Stimulated activated CD8-positive, alpha-beta memory T cell treated with anti-CD3 and anti-CD28 coated beads, Interleukin-2, amount 100 ng/mL, for 48 hours (primary cell): ENCODE measurements around the gene AGFG1.

Experiments
- DNase-seq, 2 donors: peaks; one replicate each; pipeline ENCODE4 v3.0.0-alpha.2; 2020; ENCODE audit warnings: low read depth in 2 of 2

Gene AGFG1

DNA sequence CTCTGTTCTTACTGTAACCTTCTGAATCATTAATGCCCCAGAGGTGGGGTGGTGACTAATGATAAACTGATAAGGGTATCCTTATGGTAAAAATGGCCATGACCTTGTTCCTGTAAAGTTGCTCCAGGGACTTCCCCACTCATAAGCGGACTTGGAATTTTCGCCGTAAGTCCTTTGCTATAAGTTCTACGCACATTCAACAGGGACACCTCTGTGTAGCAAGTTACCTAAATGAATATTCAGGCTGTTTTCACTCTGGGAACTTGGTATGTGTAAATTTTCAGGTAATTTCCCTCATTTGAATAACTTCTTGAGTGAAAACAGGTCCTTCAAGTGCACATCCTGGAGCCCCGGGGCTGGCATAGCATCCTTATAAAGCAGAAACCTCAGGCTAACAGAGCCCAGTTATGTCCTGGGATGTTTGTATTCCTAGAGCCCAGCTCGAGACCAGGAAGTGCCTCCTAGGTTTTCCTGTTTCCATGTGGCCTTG is 9.4 kb upstream of the AGFG1 start:
- DNase-seq, result no peak

DNA sequence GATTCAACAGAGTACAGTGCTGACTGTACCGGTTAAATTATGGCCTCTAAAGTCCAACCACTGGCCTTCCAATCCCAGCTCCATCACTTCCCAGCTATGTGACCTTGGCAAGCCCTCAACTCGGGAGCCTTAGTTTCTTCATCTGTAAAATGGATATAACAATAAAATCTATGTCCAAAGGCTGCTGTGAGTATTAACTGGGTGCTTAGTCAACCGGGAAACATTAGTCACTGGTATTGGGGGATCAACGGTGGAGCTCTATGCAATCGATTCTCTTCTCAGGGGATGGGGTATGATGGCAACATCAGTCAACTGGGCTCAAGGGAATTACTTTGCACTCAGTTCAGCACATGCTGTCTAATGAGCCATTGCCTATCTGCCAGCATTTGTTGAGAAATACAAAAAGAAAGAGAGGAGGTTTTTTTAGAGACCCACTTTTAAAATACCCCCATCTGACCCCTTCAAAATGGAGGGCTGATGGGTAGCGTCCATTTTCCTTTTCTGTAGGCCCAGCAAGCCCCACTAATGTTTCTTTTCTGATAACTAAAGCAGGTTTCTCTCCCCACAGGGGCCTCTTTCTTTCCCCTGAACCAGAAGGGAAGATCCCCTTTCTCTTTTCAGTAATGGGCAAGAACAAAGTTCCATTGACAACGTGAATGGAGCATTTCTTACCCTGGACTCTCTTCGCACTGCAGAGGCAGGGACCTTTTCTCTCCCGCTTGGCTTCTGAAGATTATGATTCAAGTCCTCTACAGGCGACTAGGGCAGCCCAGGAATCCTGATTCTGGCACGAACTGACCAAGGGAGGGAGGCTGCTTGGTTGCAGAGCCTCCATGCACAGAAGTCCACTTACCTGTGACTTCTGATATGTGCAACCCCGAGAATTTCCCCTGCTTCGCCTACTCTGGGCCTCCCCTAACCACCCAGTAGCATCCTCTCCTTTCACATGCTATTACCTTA is 8.7 kb upstream of the AGFG1 start:
- DNase-seq, result no peak

DNA sequence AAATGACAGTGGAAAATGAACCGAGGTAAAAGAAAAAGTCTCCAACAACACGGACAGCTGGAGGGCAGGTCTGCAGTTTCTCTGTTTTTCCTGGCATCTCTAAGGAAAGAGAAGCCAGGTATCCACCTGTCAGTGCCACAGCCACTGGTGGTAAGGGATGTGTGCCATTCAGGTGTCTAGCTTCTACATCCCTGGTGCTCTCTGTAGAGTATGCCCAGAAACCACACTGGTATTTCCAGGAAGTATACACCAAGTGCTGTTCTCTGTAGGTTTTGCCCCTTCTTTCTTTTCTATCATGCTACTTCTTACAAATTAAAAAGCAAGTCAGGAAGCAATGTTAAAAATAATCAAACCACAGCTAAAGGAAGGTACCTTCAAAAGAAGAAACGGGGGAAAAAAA is 7.6 kb upstream of the AGFG1 start:
- DNase-seq, result no peak

DNA sequence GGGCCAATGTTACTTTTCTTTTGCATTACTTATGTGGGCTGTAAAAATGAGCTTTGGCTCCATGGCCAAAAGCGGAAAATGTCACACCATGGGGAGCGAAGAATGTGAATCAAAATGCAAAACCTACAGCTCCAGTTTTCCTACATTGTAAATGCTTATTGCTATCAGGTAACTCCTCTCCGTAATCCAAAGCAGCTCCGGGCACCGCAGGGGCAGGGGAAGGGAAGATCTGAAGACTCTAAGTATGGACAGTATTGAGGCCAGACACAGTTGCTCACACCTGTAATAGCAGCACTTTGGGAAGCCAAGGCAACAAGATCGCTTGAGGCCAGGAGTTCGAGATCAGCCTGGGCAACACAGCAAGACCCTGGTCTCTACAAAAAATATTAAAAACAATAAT is 7.1 kb upstream of the AGFG1 start:
- DNase-seq, result no peak

DNA sequence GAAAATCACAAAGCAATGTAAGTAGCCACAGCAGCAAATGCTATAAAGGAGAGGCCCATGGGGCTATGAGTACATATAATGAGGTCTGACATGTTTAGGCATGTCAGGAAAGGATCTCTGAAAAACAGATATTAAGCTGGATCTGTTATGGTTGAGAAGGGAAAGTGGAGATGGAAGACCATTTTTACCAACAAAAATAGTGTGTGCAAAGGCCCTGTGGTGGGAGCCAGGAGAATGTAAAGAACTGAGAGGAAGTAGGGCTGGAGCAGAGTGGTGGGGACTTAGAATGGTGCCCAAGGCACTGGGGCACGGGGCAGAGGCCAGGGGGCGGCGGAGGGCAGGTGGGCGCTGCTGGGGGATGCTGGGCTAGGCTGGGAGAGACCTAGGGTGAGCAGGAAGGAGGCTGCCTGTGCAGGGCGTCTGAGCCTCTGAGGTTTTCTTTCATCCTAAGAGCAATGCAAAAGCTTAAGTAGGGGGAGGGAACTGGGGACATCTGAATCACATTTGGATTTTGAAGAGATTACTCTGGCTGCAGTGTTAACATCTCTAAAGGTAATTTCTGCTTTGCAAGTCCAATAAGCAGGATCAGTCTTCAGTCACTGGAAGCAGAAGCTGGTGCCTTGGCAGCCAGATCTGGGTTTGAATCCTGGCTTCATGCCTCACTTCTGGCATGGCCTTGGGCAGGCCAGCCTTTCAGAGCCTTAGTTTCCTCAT is 4.9 kb upstream of the AGFG1 start:
- no peak for DNase-seq

DNA sequence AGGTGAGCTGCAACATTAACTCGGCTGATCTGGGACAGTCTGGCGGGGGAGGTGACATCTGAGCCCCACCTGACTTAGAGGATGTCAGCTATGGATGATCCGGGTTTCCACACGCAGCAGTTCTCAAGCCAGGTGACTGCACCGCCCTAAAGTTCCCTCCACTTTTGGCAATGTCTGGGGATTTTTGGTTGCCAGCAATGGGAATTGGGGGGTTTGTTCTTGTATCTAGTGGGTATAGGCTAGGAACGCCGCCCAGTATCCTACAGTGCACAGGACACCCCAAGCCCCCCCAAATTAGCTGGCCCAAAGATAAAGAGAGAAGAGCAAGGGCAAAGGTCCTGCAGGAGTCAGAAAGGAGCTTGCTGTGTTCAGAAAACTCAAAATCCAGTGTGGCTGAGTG is 544 bp upstream of the AGFG1 start:
- no peak for DNase-seq

DNA sequence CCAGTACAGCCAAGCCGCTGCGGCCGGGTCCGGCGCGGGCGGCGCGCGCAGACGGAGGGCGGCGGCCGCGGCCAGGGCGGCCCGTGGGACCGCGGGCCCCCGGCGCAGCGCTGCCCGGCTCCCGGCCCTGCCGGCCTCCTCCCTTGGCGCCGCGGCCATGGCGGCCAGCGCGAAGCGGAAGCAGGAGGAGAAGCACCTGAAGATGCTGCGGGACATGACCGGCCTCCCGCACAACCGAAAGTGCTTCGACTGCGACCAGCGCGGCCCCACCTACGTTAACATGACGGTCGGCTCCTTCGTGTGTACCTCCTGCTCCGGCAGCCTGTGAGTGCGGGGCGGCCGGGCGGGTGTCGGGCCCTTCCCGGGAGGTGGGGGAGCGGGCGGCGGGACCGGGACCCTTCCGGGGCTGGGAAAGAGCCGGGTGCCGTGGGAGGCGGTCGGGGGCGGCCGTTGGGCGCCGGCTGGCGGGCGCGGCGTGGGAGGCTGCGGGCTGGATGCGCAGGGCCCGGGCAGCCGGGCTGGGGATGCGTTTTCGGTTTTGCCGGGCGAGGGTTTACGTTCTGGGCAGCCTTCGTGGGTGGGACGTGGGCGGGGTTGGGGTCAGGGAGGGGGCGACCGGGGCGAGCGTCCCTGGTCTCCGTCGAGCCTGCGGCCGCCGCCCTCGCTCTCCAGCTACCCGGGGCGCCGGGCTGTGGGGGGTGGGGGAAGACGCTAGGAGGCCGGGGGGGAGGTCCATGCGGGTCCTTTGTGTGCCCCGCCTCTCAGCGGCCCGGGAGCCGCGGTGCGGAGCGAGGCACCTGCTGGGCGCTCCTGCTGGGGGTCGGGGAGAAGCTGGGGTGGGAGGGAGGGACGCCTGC is 537 bp downstream of the AGFG1 start:
- peak in 1 of 2 donors; percentile 57 for DNase-seq

DNA sequence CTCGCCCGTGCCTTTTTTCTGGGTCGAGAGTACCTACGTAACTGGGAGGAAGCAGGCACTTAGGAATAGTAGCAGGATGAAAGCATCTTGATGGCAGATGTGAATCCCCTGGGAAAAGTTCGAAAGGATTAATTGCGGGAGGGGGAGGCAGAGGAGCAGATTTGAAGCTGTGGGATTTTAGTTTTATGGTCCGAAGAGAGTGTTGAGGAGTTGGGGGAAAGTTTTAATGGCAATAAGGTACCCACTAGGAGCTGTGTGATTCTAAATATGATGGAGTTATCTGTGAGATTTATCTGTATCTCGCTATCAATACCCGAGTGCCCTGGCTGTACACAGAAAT is 1.1 kb downstream of the AGFG1 start:
- no peak for DNase-seq

DNA sequence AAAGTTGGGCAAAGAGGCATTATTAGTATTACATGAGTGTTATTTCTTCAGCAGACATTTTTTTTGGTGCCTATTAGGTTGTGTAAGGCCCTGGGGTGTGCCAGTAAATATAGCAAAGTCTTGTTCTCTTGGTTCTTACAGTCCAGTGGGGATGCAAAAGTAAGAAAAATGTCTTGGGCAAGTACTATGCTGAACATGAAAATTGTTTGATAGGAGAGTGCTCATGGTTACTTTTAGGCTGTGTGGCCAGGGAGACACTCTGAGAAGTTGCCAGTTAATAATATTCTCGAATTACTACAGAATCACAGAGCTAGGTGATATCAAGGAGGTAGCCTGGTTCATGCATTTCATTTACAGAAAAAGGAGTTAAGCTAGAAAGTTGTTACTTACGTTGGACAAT is 1.9 kb downstream of the AGFG1 start:
- DNase-seq, result no peak

DNA sequence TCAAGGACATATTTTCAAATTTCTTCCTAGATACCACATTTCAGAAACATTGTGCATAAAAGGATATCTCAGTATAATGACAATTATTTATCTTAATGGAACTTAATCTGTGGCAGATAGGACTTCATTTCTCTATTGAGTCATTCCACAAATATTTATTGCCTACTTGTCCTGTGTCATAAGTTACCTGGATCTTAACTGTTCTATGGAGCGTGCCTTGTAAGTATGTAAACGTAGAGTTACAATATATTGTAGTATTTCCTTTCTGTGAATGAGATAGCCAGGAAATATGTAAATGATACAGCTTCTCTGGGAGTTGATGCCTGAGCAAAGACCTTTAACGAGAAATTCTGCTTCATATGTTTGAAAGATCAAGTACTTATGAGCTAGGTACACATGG is 2.5 kb downstream of the AGFG1 start:
- no peak for DNase-seq

DNA sequence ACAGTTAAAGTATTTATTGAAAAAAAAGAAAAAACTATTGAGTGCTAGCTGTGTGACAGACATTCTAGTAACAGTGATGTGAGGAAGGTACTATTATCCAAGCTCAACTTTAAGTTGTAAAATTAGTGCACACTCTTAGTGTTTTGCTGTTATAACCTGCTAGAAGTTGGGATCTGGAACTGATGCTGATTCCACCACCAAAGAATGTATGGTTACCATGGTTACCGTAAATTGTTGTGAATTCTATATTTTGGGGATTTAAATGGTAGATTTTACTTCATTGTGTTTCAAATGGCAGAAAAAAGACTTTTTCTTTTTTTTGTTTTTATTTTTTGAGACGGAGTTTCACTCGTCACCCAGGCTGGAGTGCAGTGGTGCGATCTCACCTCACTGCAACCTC is 5.3 kb downstream of the AGFG1 start:
- no peak for DNase-seq

DNA sequence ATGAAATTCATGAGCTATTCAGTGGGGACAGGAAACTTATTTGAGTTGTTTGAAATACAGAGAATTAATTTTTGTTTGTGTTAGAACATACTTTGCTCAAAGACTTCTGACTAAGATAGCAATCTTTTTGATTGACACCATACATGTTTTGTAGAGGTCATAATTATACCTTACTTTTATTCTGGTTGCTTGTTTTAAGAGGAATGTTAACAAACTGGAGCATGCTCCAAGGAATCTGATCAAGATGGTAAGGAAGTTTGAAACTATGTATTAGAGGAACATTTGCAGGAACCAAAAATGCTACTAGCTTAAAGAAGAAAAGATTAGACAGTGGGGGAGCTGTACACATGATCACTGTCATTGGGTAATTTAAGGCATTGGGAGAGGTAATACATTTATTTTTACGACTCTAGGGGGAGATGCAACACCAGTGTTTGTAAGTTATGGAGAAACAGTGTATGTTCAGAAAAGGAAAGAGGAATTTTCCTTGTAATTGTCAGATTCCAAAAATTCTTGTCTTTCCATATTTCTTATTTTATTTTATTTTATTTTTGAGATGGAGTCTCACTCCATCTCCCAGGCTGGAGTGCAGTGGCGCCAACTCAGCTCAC is 8.0 kb downstream of the AGFG1 start:
- no peak for DNase-seq

DNA sequence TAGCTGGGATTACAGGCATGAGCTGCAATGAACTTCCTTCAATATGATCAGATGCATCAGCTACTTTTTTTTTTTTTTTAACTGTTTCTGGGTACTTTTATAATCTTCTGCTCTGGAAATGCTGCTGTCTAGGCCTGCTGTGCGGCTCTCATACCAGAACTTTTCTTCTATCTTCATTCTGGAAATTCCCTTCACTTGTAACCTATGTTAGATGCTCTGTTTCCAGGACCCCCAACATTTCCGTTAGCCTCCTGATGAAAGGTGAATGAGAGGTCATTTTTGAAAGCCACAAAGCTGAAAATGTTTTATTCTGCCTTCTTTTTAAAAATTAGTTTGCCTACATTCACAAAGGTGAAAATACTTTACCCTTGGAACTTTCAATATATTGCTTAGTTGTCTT is 8.6 kb downstream of the AGFG1 start:
- DNase-seq, result no peak

DNA sequence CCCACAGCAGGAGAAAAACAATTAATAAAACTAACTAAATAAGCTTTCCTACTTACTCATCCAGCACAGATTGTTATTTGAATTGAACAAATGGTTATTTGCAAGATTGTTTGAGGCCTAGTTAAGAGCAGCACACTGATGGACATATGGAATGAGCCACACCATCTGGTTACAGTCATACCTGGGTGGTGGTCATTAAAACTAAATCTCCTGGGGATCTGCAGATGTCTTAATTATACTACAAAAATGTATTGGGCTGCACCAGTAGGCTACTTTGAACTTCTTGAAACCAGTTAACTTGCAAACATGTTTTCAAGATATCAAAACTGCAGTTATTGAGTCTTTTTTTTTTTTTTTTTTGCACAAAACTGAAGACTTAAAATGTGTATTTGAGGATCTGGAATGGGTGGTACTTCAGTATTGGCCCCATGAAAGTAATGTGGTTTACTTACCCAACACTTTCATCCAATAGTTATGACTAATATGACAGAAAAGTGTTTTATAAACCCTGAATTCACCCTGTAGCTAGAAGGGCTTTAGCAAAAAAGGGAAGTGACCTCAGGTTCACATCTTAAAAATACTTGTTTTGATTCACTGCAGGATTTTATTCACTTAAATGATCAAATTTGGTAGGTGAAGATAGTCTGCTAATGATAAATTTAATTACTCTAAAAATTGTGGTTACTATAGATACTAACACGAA is 10.8 kb downstream of the AGFG1 start:
- no peak for DNase-seq

DNA sequence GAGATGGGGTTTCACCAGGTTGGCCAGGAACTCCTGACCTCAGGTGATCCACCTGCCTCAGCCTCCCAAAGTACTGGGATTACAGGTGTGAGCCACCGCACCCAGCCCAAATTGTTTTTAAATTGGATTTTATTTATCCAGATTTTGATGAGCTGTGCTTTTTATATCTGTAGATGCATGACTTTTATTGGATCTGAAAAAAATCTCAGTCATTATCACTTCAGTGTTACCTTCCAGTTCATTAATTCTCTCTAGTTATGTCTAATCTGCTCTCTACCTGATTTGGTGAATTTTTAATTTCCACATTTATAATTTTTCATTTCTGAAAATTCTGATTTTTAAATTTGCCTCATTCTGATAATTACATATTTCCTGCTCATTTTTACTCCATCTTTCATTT is 13.5 kb downstream of the AGFG1 start:
- DNase-seq, result no peak

DNA sequence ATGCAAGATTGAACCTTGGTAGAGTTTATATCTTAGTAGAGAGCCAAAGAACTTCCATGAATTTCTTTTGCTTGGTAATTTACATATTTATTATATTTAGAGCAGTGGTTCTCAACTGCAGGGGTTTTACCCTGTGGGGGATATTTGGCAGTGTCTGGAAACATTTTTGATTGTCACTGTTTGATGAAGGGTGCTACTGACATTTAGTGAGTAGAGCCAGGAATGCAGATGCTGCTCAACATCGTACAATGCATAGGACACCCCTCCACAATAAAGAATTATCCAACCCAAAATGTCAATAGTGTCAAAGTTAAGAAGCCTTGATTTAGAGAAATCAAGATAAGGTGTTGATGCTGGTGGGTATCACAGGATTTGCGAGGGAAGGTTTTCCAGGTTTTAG is 14.7 kb downstream of the AGFG1 start:
- DNase-seq, result no peak

DNA sequence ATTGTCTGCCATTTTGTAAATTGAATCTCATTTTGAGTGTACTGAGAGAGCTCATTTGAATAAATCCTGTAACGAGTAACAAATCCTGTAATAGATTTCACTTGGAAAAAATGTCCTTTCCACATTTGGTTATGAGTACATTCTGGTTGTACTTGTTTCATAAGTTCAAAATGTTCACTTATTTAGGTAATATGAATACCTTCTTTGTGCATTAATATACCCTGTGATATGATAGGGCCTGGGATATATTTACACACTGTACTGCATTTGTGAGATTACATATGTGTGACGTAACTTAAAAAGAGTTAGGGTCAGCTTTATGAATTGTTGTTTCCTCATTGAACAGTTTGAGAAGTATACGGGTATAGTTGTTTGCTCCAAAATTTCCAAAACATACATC is 16.1 kb downstream of the AGFG1 start:
- DNase-seq, result no peak

DNA sequence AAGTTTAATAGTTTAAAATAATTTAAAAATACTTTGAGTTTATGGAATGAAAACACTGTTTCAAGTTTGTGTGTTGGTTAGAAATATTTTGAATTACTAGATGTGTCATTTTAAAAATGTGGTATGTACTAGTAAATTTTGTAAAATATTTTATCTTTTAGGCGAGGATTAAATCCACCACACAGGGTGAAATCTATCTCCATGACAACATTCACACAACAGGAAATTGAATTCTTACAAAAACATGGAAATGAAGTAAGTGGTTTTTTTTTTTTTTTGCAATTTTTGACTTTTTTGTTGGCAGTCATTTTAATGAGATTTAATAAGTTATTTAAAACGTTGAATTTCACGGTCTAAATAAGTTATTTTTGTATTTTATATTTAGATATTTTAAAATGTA is 19.4 kb downstream of the AGFG1 start:
- no peak for DNase-seq

DNA sequence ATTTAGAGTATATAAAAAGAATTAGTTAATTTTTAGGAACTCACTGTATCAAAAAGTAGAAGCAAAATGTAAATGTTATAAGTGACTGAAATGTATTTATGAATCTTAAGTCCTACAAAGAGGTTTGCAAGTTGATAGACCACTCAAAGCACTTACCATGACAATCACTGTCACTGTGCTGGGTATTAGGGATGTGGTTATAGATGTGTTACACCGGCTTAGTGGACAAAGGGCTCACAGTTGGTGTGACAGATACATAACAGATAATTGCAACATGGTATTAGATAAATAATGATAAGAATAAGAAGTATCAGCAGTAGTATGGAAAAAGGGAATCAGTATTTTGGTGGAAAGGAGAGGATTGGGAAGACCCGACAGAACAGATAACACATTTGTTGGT is 21.6 kb downstream of the AGFG1 start:
- DNase-seq, result no peak

DNA sequence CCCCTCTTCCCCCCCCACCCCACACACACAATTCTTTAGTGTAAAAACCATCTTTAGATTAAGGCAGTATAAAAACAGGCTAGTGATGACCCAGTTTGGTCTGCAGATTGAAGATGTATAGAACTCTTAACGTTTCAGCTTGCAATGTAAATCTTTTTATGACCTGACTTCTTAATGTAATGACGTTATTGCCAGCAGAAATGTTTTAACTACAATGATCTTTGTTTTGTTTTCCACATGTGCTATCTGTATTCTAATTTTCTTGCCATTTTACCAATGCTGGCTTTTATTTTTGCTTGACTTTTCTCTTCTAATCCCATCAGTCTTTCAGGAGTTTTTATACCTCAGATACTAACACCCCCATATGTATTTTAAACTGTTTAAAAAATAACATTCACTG is 25.2 kb downstream of the AGFG1 start:
- DNase-seq, result no peak

DNA sequence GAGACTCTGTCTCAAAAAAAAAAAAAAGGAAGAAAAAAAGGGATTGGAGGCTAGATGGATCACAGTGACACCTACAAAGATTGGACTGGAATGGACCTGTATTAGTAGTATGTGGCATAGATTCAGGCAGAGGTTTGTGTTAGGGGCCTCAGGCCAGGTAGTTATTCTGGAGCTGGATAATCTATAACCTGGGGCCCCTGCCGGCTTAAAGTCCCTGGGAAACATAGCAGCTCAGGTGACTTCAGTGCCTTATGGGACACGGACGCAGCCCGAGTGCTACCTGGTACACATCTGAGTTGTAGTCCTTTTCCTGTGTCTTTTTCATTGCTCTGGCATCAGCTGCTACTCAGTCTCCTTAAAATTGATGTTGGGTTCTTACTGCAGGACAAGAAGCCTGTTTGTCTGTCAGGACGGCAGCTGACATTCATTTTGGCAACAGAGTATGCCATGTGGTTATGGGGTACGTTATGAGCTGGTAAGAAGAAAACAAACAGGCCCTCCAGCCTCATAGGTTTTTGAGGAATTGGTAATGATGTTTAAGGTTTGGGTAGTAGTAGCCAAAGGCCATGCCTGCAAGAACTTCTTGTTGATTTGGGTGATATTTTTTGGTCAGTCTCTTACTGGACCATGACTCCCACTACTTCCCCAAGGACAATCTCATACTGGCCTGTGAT is 27.8 kb downstream of the AGFG1 start:
- DNase-seq, result no peak
